Mammary epithelial cell (primary cell): ENCODE measurements around the gene RBMS2.

Experiments used
- CTCF ChIP-seq, 2 donors: IDR thresholded peaks in 1 of 2; conservative IDR thresholded peaks in 1 of 2; 2 replicates each; pipeline ENCODE4 v1.5.1; 2011 to 2012; ENCODE audit warnings: inconsistent platforms in 2 of 2, low read length in 2 of 2, mild to moderate bottlenecking in 2 of 2, control low read depth in 1 of 2, low read depth in 1 of 2; ENCODE audit not compliant: insufficient read depth in 1 of 2; ENCODE audit errors: extremely low read depth in 1 of 2
- EZH2 ChIP-seq: IDR thresholded peaks from 2 replicates; pipeline ENCODE4 v1.6.1; 2012; ENCODE audit warnings: low read length, inconsistent platforms, borderline replicate concordance

- TF ChIP-seq CTCF (conservative IDR thresholded peaks at IDR 0.05 in 1 of 2, IDR thresholded peaks at IDR 0.05 in 1 of 2; ENCODE audit: extremely low read depth in 1 of 2, insufficient read depth in 1 of 2, low read depth in 1 of 2, low read length in 2 of 2) (no peak), EZH2 (no peak)
Measured at GRCh38 chr12:56602239-56602638, 80.6 kb downstream of the RBMS2 start.
